Stimulated activated CD4-positive, alpha-beta T cell treated with anti-CD3 and anti-CD28 coated beads, TNF-alpha, amount 100 ng/mL, for 24 hours (primary cell): ENCODE data around the gene SHROOM1.
"Not testable (repeated sequence)": the region's sequence is repeated elsewhere in the genome, so short reads cannot be mapped to it uniquely, and the experiment has no call there.

ENCODE experiments used
- DNase-seq, 3 experiments: peaks; one replicate each; pipeline ENCODE4 v3.0.0-alpha.2; 2020; ENCODE audit warnings: low read depth in 3 of 3

SHROOM1 gene

GRCh38 chr5:132808448-132808847 lies 22.0 kb downstream of the SHROOM1 start:
- no peak for DNase-seq

GRCh38 chr5:132807163-132807838 lies 23.1 kb downstream of the SHROOM1 start:
- DNase-seq, result no peak

- DNase-seq, result not testable (repeated sequence)
Observed at GRCh38 chr5:132806804-132807162, 23.7 kb downstream of the SHROOM1 start.

- not testable (repeated sequence) for DNase-seq
Observed at GRCh38 chr5:132805872-132806271, 24.6 kb downstream of the SHROOM1 start.

GRCh38 chr5:132804219-132804618 lies 26.2 kb downstream of the SHROOM1 start:
- DNase-seq, result not testable (repeated sequence)

GRCh38 chr5:132802685-132803066 lies 27.8 kb downstream of the SHROOM1 start:
- DNase-seq, result not testable (repeated sequence)

GRCh38 chr5:132802044-132802684 lies 28.3 kb downstream of the SHROOM1 start:
- DNase-seq, result no peak

- no peak for DNase-seq
Observed at GRCh38 chr5:132800545-132800944, 29.9 kb downstream of the SHROOM1 start.

- DNase-seq, result no peak
Observed at GRCh38 chr5:132799392-132799791, 31.1 kb downstream of the SHROOM1 start.

- DNase-seq, result no peak
Observed at GRCh38 chr5:132797651-132798050, 32.8 kb downstream of the SHROOM1 start.

- no peak for DNase-seq
Observed at GRCh38 chr5:132791026-132791425, 39.4 kb downstream of the SHROOM1 start.

GRCh38 chr5:132790201-132790865 lies 40.1 kb downstream of the SHROOM1 start:
- no peak for DNase-seq

- no peak for DNase-seq
Observed at GRCh38 chr5:132788990-132789886, 41.2 kb downstream of the SHROOM1 start.

GRCh38 chr5:132788508-132788907 lies 41.9 kb downstream of the SHROOM1 start:
- DNase-seq, result no peak

- DNase-seq, result no peak
Observed at GRCh38 chr5:132787076-132787475, 43.4 kb downstream of the SHROOM1 start.

- DNase-seq, result no peak
Observed at GRCh38 chr5:132785864-132786263, 44.6 kb downstream of the SHROOM1 start.

- no peak for DNase-seq
Observed at GRCh38 chr5:132785365-132785764, 45.1 kb downstream of the SHROOM1 start.

- DNase-seq, result no peak
Observed at GRCh38 chr5:132782101-132782500, 48.3 kb downstream of the SHROOM1 start.

- DNase-seq, result no peak
Observed at GRCh38 chr5:132781029-132781428, 49.4 kb downstream of the SHROOM1 start.

GRCh38 chr5:132780577-132780976 lies 49.9 kb downstream of the SHROOM1 start:
- DNase-seq, result no peak

GRCh38 chr5:132779961-132780360 lies 50.5 kb downstream of the SHROOM1 start:
- DNase-seq, result no peak

- DNase-seq, result no peak
Observed at GRCh38 chr5:132778856-132779255, 51.6 kb downstream of the SHROOM1 start.
